HG03378 (cell line): ENCODE measurements around the gene DBR1.

Source experiments
- ATAC-seq: cut with Tn5 transposase; IDR thresholded peaks from one replicate; pipeline ENCODE4 v1.9.1; 2021; ENCODE audit warnings: mild to moderate bottlenecking, moderate library complexity; ENCODE audit not compliant: unreplicated experiment

The DBR1 gene

GRCh38 chr3:138174421-138175131, at the start of gene DBR1:
TSS of gene DBR1 (minus strand) at chr3:138174921. CDS start at chr3:138174795, 126 bp downstream.
- peak; percentile 91 for ATAC-seq

- ATAC-seq = no peak
Measured at GRCh38 chr3:138222942-138223287, 48.2 kb upstream of the DBR1 start.

GRCh38 chr3:138222131-138222941, 47.6 kb upstream of the DBR1 start:
- ATAC-seq = no peak

GRCh38 chr3:138220788-138221187, 46.1 kb upstream of the DBR1 start:
- ATAC-seq = no peak

- no peak for ATAC-seq
Measured at GRCh38 chr3:138220242-138220641, 45.5 kb upstream of the DBR1 start.

- ATAC-seq = no peak
Measured at GRCh38 chr3:138219255-138219654, 44.5 kb upstream of the DBR1 start.

- ATAC-seq = no peak
Measured at GRCh38 chr3:138213398-138214085, 38.8 kb upstream of the DBR1 start.

GRCh38 chr3:138210528-138210927, 35.8 kb upstream of the DBR1 start:
- ATAC-seq = no peak

- no peak for ATAC-seq
Measured at GRCh38 chr3:138206196-138206595, 31.5 kb upstream of the DBR1 start.

GRCh38 chr3:138205527-138205926, 30.8 kb upstream of the DBR1 start:
- no peak for ATAC-seq

- no peak for ATAC-seq
Measured at GRCh38 chr3:138203938-138204337, 29.2 kb upstream of the DBR1 start.

- no peak for ATAC-seq
Measured at GRCh38 chr3:138202945-138203701, 28.4 kb upstream of the DBR1 start.

GRCh38 chr3:138200424-138200823, 25.7 kb upstream of the DBR1 start:
- ATAC-seq = no peak

GRCh38 chr3:138199851-138200250, 25.1 kb upstream of the DBR1 start:
- no peak for ATAC-seq

- ATAC-seq = no peak
Measured at GRCh38 chr3:138197524-138197923, 22.8 kb upstream of the DBR1 start.

GRCh38 chr3:138197058-138197457, 22.3 kb upstream of the DBR1 start:
- no peak for ATAC-seq

- ATAC-seq = no peak
Measured at GRCh38 chr3:138196023-138196422, 21.3 kb upstream of the DBR1 start.

- ATAC-seq = no peak
Measured at GRCh38 chr3:138195481-138195880, 20.8 kb upstream of the DBR1 start.

- peak; percentile 13 for ATAC-seq
Measured at GRCh38 chr3:138188013-138188730, 13.5 kb upstream of the DBR1 start.

GRCh38 chr3:138187296-138188012, 12.7 kb upstream of the DBR1 start, which contains the start of gene ARMC8:
TSS of gene ARMC8 (plus strand) at chr3:138187301. CDS start at chr3:138187555, 254 bp downstream.
- peak; percentile 49 for ATAC-seq
